IPS DF 6.9 (cell line): Measurements from ENCODE around the gene FNBP1.
"Not testable (repeated sequence)": the region's sequence is repeated elsewhere in the genome, so short reads cannot be mapped to it uniquely, and the experiment has no call there.

Experiments used
- DNase-seq: peaks from one replicate; pipeline ENCODE4 v3.0.0-alpha.2; 2013; ENCODE audit warnings: low read depth, low spot score
- H3K27ac ChIP-seq: one replicate; pipeline ENCODE4 v1.5.1; 2013; ENCODE audit warnings: low read length, control low read depth
- H3K27me3 ChIP-seq: 2 replicates; pipeline ENCODE4 v1.6.1; 2013; ENCODE audit warnings: mild to moderate bottlenecking, low read length; ENCODE audit not compliant: control insufficient read depth, insufficient read depth
- H3K36me3 ChIP-seq: 2 replicates; pipeline ENCODE4 v1.6.1; 2013; ENCODE audit warnings: low read length; ENCODE audit not compliant: control insufficient read depth, insufficient read depth
- H3K4me1 ChIP-seq: 2 replicates; pipeline ENCODE4 v1.6.1; 2013; ENCODE audit warnings: low read length; ENCODE audit not compliant: control insufficient read depth, insufficient read depth
- H3K4me3 ChIP-seq: 2 replicates; pipeline ENCODE4 v1.5.1; 2013; ENCODE audit warnings: mild to moderate bottlenecking, low read length
- H3K9me3 ChIP-seq: 2 replicates; pipeline ENCODE4 v1.6.1; 2013; ENCODE audit warnings: low read length, inconsistent platforms; ENCODE audit not compliant: control insufficient read depth, insufficient read depth
- WGBS: extraction: QIAGEN DNeasy Blood & Tissue Kit; methylation state at CpG from one replicate; pipeline ENCODE4 v1.1.7; 2013; ENCODE audit warnings: mixed read lengths, missing lambda C conversion rate; ENCODE audit not compliant: insufficient read length, insufficient coverage; 5-methylcytosine and 5-hydroxymethylcytosine counted together

Gene FNBP1

GRCh38 chr9:129953736-129954135 lies 89.3 kb downstream of the FNBP1 start:
- H3K4me1 ChIP-seq: no peaks in the 10 kb centered on the region
- WGBS: 100% methylated on average over 1 of the region's 1 CpG

GRCh38 chr9:129952337-129952736 lies 90.7 kb downstream of the FNBP1 start:
- no CpG with 5 or more reads among the region's 3 CpGs for WGBS
- no peak overlapping the region for H3K27ac ChIP-seq
- H3K27me3 ChIP-seq: no peaks in the 10 kb centered on the region
- H3K9me3 ChIP-seq: no peaks in the 10 kb centered on the region
- H3K4me3 ChIP-seq: no peak overlapping the region
- H3K4me1 ChIP-seq: no peaks in the 10 kb centered on the region
- no peak for DNase-seq
- H3K36me3 ChIP-seq: no peaks in the 10 kb centered on the region

More at GRCh38 chr9:129953736-129954135, 89.3 kb downstream of the FNBP1 start:
- Histone ChIP-seq H3K27ac (no peak overlapping the region), H3K9me3 (no peaks in the 10 kb centered on the region), H3K4me3 (no peak overlapping the region), H3K27me3 (no peaks in the 10 kb centered on the region), H3K36me3 (no peaks in the 10 kb centered on the region)
- no peak for DNase-seq

GRCh38 chr9:129949821-129950220 lies 93.2 kb downstream of the FNBP1 start:
- H3K9me3 ChIP-seq: no peaks in the 10 kb centered on the region
- H3K36me3 ChIP-seq: no peaks in the 10 kb centered on the region
- H3K4me1 ChIP-seq: no peaks in the 10 kb centered on the region
- no peaks in the 10 kb centered on the region for H3K27me3 ChIP-seq
- no peak overlapping the region for H3K4me3 ChIP-seq
- no CpG with 5 or more reads among the region's 5 CpGs for WGBS
- DNase-seq: no peak
- no peak overlapping the region for H3K27ac ChIP-seq

GRCh38 chr9:129948626-129949025 lies 94.4 kb downstream of the FNBP1 start:
- H3K27me3 ChIP-seq, H3K9me3 ChIP-seq, DNase-seq, H3K27ac ChIP-seq, H3K36me3 ChIP-seq, H3K4me3 ChIP-seq, H3K4me1 ChIP-seq: not testable (repeated sequence)
- WGBS: no CpG with 5 or more reads among the region's 7 CpGs

- Histone ChIP-seq H3K27ac (no peak overlapping the region), H3K9me3 (no peaks in the 10 kb centered on the region), H3K4me1 (no peaks in the 10 kb centered on the region), H3K36me3 (no peaks in the 10 kb centered on the region; the same call in 1 of the 2 replicates), H3K4me3 (no peak overlapping the region), H3K27me3 (no peaks in the 10 kb centered on the region)
- no CpG with 5 or more reads among the region's 6 CpGs for WGBS
- DNase-seq: no peak
Observed at GRCh38 chr9:129946246-129946995, 96.6 kb downstream of the FNBP1 start.

- Histone ChIP-seq H3K4me3 (no peak overlapping the region), H3K4me1 (no peaks in the 10 kb centered on the region), H3K27me3 (no peaks in the 10 kb centered on the region), H3K36me3 (no peaks in the 10 kb centered on the region; the same call in 1 of the 2 replicates), H3K9me3 (no peaks in the 10 kb centered on the region), H3K27ac (no peak overlapping the region)
- WGBS: no CpG with 5 or more reads among the region's 3 CpGs
- DNase-seq: no peak
Observed at GRCh38 chr9:129945314-129945713, 97.7 kb downstream of the FNBP1 start.

- no peak overlapping the region for H3K27ac ChIP-seq
- no peaks in the 10 kb centered on the region for H3K4me1 ChIP-seq
- no peaks in the 10 kb centered on the region for H3K9me3 ChIP-seq
- H3K4me3 ChIP-seq: no peak overlapping the region
- H3K27me3 ChIP-seq: no peaks in the 10 kb centered on the region
- no CpG with 5 or more reads among the region's 5 CpGs for WGBS
- no peaks in the 10 kb centered on the region; the same call in 1 of the 2 replicates for H3K36me3 ChIP-seq
- DNase-seq: no peak
Observed at GRCh38 chr9:129944506-129945116, 98.4 kb downstream of the FNBP1 start.

- Histone ChIP-seq H3K4me3 (no peak overlapping the region), H3K27ac (no peak overlapping the region), H3K9me3 (no peaks in the 10 kb centered on the region), H3K27me3 (no peaks in the 10 kb centered on the region), H3K4me1 (peaks cover 1% of the 10 kb centered on the region; the same call in 1 of the 2 replicates), H3K36me3 (no peaks in the 10 kb centered on the region; the same call in 1 of the 2 replicates)
- DNase-seq: no peak
- no CpG with 5 or more reads among the region's 2 CpGs for WGBS
Observed at GRCh38 chr9:129939431-129939830, 103.6 kb downstream of the FNBP1 start.

GRCh38 chr9:129938291-129938979 lies 104.6 kb downstream of the FNBP1 start:
- peaks cover 1% of the 10 kb centered on the region; the same call in 1 of the 2 replicates for H3K4me1 ChIP-seq
- no peak overlapping the region for H3K27ac ChIP-seq
- no CpG with 5 or more reads among the region's 2 CpGs for WGBS
- H3K27me3 ChIP-seq: no peaks in the 10 kb centered on the region
- no peak for DNase-seq
- no peak overlapping the region for H3K4me3 ChIP-seq
- no peaks in the 10 kb centered on the region; the same call in 1 of the 2 replicates for H3K36me3 ChIP-seq
- no peaks in the 10 kb centered on the region for H3K9me3 ChIP-seq

- no CpG with 5 or more reads among the region's 5 CpGs for WGBS
- H3K9me3 ChIP-seq, DNase-seq, H3K27ac ChIP-seq, H3K36me3 ChIP-seq, H3K4me3 ChIP-seq, H3K27me3 ChIP-seq, H3K4me1 ChIP-seq: not testable (repeated sequence)
Observed at GRCh38 chr9:129937879-129938278, 105.1 kb downstream of the FNBP1 start.
